Measurements from ENCODE around the gene RING1.

Gene RING1

DNA sequence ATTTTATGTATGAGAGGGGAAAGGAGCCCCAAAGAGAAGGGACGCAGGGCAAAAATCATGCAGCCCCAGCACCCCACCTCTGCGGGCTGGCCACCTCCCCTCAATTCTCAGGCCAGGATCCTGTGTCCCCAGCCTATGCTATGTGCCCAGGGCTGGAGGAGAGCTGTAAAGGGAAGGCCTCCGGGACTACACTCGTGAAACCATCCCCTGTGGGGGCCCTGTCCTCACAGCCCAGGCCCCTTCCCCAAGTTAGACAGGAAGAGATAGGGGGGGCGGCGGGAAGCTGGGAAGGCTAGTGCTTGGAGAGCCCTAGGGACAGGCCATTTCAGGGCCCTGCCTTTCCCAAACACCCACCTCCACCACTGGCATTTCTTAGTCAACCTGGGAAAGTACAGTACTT, 14.7 kb upstream of the RING1 start:
- H3K4me3 ChIP-seq (ENCODE audit: insufficient read depth, low read depth, low read length): no peak overlapping the region
- WGBS, 2 experiments: 62 to 75% methylated on average over 6 of the region's 6 CpGs
- H3K4me1 ChIP-seq (ENCODE audit: control insufficient read depth, insufficient read depth, low read length): peaks cover 12% of the 10 kb centered on the region
- peaks cover 8% of the 10 kb centered on the region for H3K36me3 ChIP-seq (ENCODE audit: control insufficient read depth, insufficient read depth, low read length)
- H3K27ac ChIP-seq (ENCODE audit: insufficient read depth, low read depth, low read length, poor library complexity, severe bottlenecking): no peak overlapping the region
- H3K27me3 ChIP-seq (ENCODE audit: control insufficient read depth, insufficient read depth, low read length, poor library complexity, severe bottlenecking): peaks cover 28% of the 10 kb centered on the region
- no peaks in the 10 kb centered on the region for H3K9me3 ChIP-seq (ENCODE audit: control insufficient read depth, low read length)

DNA sequence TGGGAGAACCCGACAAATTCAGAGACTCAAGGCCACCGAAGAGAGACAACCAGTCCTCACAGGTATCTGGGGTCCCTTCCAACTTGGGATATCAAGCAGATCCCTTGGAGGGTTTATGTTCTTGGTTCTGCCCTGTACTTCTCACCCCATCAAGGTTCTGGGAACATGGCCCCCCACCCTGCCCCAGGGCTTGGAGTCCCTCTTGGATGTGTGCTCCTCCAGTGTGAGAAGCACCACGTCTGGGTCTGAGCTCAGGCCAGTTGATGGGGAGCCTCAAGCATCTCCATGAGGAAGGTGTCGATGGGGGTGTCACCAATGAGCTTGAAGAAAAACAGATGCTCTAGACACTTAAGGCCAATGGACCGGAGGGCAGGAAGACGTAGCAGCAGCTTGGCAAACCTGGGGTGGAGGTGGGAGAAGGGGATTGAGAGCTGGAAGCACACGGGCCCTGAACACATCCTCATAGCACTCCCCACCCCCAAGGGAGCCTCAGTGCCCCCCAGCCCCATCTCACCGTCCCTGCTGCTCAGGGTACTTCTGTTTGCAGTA, 13.8 kb upstream of the RING1 start:
- H3K27me3 ChIP-seq (ENCODE audit: control insufficient read depth, insufficient read depth, low read length, poor library complexity, severe bottlenecking): peaks cover 28% of the 10 kb centered on the region
- H3K9me3 ChIP-seq (ENCODE audit: control insufficient read depth, low read length): no peaks in the 10 kb centered on the region
- 92% methylated on average over 7 to 8 of the region's 8 CpGs for WGBS, 2 experiments
- H3K4me3 ChIP-seq (ENCODE audit: insufficient read depth, low read depth, low read length): no peak overlapping the region
- peaks cover 8% of the 10 kb centered on the region for H3K36me3 ChIP-seq (ENCODE audit: control insufficient read depth, insufficient read depth, low read length)
- peaks cover 12% of the 10 kb centered on the region for H3K4me1 ChIP-seq (ENCODE audit: control insufficient read depth, insufficient read depth, low read length)
- no peak overlapping the region for H3K27ac ChIP-seq (ENCODE audit: insufficient read depth, low read depth, low read length, poor library complexity, severe bottlenecking)

DNA sequence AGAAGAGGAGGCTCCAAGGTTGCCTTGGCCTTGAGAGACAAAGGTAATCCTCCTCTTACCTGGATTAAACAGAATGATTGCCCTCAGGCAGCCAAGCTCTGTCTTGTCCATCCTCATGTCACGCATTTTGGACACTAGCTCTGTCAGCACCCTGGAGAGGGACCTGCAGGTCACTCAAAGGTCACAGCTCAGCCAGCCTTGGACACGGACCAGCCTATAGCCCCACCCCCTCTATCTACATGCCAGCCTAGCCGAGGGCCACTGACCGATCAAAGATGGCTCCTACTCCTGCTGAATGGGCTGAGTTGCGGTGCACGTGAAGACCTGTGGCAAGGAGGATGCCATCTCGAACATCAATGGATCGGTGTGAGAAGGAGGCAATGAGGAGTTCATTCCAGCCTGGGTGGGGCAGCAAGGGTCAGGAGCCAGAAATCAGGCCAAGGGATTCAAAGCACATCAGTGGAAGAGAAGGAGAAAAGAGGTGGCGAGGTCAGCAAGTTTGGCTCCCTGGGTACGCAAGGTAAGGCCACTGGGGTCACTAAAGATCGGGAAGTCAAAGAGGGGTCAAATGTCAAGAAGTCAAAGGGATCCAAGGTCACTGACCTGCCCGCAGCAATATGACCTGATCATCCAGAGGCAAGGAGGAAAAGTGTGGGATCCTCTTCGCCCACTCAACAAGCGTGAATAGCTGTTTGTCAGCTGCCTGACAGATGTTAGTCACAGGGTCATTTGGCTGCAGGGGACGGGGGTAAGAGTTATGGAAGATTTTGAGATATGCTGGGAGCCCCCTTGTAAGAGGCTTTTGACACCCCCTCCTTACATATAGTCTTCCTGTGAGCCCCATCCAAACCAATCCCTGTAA, 12.8 kb upstream of the RING1 start:
- 86 to 91% methylated on average over 14 to 15 of the region's 15 CpGs for WGBS, 2 experiments
- H3K4me1 ChIP-seq (ENCODE audit: control insufficient read depth, insufficient read depth, low read length): peaks cover 12% of the 10 kb centered on the region
- H3K4me3 ChIP-seq (ENCODE audit: insufficient read depth, low read depth, low read length): no peak overlapping the region
- no peaks in the 10 kb centered on the region for H3K9me3 ChIP-seq (ENCODE audit: control insufficient read depth, low read length)
- H3K36me3 ChIP-seq (ENCODE audit: control insufficient read depth, insufficient read depth, low read length): peaks cover 8% of the 10 kb centered on the region
- H3K27me3 ChIP-seq (ENCODE audit: control insufficient read depth, insufficient read depth, low read length, poor library complexity, severe bottlenecking): peaks cover 25% of the 10 kb centered on the region
- no peak overlapping the region for H3K27ac ChIP-seq (ENCODE audit: insufficient read depth, low read depth, low read length, poor library complexity, severe bottlenecking)

DNA sequence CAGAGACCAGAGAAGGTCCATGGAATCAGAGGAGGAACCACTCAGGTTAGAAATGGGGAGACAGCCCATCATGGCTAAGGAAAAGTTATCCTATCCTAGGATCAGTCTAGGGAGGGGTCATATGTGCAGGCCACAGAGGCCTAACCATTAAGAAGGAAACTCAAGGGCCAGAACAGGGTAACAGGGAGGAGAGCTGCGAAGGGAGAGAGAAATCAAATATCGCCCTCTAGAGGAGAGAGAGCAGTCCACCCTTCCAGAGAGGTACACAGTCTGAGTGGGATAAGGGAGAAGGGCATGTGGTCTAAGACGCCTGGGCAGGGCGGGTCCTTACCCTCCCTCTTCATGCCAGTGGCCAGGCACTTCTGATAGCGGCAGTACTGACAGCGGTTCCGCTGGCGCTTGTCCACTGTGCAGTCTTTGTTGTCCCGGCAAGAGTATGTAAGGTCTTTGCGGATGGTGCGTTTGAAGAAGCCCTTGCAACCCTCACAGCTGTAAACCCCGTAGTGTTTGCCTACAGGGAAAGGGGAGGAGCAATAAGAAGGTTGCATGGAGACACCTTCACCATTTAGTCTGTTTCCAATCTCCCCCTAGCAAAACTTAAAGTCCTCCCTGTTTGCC, 10.8 kb upstream of the RING1 start:
- H3K36me3 ChIP-seq (ENCODE audit: control insufficient read depth, insufficient read depth, low read length): peaks cover 14% of the 10 kb centered on the region
- no peak overlapping the region for H3K4me3 ChIP-seq (ENCODE audit: insufficient read depth, low read depth, low read length)
- no peak overlapping the region for H3K27ac ChIP-seq (ENCODE audit: insufficient read depth, low read depth, low read length, poor library complexity, severe bottlenecking)
- no peaks in the 10 kb centered on the region for H3K9me3 ChIP-seq (ENCODE audit: control insufficient read depth, low read length)
- WGBS, 2 experiments: 55 to 57% methylated on average over 12 of the region's 12 CpGs
- peaks cover 7% of the 10 kb centered on the region for H3K4me1 ChIP-seq (ENCODE audit: control insufficient read depth, insufficient read depth, low read length)
- H3K27me3 ChIP-seq (ENCODE audit: control insufficient read depth, insufficient read depth, low read length, poor library complexity, severe bottlenecking): peaks cover 7% of the 10 kb centered on the region

DNA sequence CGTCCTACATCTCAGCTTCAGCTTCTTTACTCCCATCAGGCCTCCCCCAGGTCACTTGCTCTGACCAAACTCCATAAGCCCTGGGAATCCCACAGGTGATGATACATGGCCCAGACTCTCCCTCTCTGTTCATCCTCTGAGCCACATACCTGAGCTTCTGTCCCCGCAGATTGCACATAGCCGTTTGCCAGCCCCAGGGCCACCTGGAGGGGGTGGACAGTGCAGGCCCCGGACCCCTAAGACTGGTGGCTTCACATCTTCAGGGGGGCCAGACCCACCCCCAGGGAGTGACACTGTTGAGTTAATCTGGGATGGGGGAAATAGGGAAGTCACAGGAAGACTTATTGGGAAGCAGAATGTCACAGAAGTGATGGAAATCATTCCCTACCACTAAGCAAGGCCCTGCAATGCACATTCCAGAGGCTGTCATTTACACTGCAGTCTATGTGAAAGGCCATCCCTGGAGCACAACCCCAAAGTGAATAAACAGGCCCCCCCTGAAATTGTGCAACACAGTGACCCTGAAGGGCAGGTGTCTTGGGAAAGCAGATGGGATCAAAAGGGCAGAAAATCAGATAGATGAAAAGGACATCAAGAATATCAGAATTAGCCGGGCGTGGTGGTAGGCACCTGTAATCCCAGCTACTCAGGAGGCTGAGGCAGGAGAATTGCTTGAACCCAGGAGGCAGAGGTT, 10.0 kb upstream of the RING1 start:
- H3K4me1 ChIP-seq (ENCODE audit: control insufficient read depth, insufficient read depth, low read length): peaks cover 7% of the 10 kb centered on the region
- WGBS, 2 experiments: 89 to 92% methylated on average over 6 of the region's 6 CpGs
- no peak overlapping the region for H3K4me3 ChIP-seq (ENCODE audit: insufficient read depth, low read depth, low read length)
- H3K9me3 ChIP-seq (ENCODE audit: control insufficient read depth, low read length): no peaks in the 10 kb centered on the region
- H3K27ac ChIP-seq (ENCODE audit: insufficient read depth, low read depth, low read length, poor library complexity, severe bottlenecking): no peak overlapping the region
- H3K27me3 ChIP-seq (ENCODE audit: control insufficient read depth, insufficient read depth, low read length, poor library complexity, severe bottlenecking): no peaks in the 10 kb centered on the region
- H3K36me3 ChIP-seq (ENCODE audit: control insufficient read depth, insufficient read depth, low read length): peaks cover 22% of the 10 kb centered on the region

DNA sequence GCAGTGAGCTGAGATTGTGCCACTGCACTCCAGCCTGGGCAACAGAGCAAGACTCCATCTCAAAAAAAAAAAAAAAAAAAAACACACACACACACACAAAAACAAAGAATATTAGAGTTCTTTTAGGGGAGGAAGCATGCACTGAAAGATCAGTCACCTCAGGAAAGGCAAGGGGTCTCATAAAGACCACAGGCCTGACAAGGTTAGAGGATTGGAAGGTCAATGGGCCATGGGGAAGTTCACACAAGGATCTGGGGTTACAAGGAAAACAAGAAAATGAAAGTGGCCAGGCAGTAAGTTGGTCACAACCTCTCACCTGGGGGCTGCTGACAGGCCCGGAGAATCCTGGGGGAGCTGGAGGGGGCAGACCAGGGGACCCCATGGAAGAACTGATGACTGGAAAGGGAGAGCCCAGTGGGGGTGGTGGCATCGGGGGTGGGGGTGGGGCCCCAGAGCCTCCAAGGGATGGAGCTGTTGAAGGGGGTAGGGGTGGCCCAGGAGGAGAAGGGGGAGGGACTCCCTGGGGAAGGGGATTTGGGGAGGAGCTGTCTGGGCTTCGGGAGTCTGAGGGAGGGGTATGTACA, 9.4 kb upstream of the RING1 start:
- Histone ChIP-seq H3K9me3 (ENCODE audit: control insufficient read depth, low read length) (no peaks in the 10 kb centered on the region), H3K27ac (ENCODE audit: insufficient read depth, low read depth, low read length, poor library complexity, severe bottlenecking) (no peak overlapping the region), H3K36me3 (ENCODE audit: control insufficient read depth, insufficient read depth, low read length) (peaks cover 26% of the 10 kb centered on the region), H3K4me3 (ENCODE audit: insufficient read depth, low read depth, low read length) (no peak overlapping the region), H3K4me1 (ENCODE audit: control insufficient read depth, insufficient read depth, low read length) (peaks cover 13% of the 10 kb centered on the region), H3K27me3 (ENCODE audit: control insufficient read depth, insufficient read depth, low read length, poor library complexity, severe bottlenecking) (no peaks in the 10 kb centered on the region)
- WGBS, 2 experiments: 45 to 62% methylated on average over 3 of the region's 3 CpGs

DNA sequence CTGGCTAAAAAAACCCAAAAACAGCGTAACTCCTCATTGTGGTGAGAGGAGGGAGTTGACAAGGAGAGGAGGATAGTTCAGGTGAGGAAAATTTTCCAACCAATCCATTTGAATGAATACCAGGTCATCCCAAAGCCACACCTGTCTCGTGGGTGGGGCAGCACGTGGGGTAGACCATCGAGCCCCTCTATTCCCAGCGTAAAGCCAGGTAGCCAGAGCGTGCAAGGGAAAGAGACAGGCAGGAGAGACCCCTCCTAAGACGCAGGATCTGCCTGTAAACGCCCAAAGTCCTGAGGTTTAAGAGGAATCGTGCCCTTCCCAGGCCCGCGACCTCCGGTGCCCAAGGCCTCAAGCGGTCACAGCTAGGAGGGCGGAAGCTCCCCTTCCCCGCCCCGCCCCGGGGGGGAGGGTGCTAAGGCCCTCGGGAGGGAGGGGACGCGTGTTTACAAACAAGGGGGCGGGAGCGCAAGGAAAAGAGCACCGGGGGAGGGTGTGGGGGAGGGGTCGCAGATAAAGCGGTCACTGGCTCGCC, 8.5 kb upstream of the RING1 start:
- Histone ChIP-seq H3K4me3 (ENCODE audit: insufficient read depth, low read depth, low read length) (peak overlapping the region; percentile 95), H3K36me3 (ENCODE audit: control insufficient read depth, insufficient read depth, low read length) (peaks cover 25% of the 10 kb centered on the region), H3K27ac (ENCODE audit: insufficient read depth, low read depth, low read length, poor library complexity, severe bottlenecking) (peak overlapping the region; percentile 95), H3K9me3 (ENCODE audit: control insufficient read depth, low read length) (no peaks in the 10 kb centered on the region), H3K27me3 (ENCODE audit: control insufficient read depth, insufficient read depth, low read length, poor library complexity, severe bottlenecking) (no peaks in the 10 kb centered on the region), H3K4me1 (ENCODE audit: control insufficient read depth, insufficient read depth, low read length) (peaks cover 16% of the 10 kb centered on the region)
- 1% methylated on average over 25 of the region's 26 CpGs for WGBS, 2 experiments

DNA sequence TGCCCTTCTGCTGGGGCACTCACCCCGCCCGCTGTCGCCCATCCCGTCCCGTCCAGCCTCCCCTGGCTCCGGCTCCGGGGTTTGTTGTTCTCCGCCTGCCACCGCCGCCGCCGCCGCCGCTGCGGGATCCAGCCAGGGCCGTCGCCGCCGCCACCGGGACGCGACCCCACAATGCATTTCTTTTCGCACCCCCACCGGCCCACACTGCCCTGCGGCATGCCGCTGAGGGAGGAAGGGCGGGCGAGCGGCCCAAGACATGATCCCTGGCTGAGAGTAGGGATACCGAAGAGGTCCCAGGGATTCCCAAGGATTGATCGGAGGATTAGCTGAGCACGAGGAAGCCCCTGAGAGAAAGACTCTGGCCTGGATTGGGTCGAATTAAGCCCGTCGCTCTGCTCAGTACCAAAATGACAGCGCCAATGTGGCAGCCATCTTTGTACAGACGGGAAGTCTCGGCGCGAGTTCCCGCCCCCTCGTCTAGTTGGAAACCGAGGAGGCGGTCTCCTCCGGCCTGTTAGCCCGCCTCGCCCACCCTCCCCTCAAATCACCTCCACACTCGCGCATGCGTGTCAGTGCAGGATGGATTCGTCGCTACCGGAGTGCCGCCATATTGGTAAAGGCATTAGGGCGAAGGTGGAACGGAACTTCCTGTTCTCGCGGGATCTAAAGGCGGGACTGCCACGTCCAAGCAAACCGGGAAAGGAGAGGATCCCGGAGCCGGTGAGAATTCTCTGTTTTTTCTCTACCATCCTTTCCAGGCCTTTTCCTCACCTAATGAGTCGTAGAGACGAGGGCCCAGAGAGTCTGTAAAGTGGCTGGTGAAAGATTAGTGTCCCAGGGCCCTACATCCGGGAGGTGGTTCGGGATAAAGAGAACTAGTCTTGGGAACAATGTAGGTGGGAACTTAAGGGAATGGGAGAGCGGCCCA, 7.8 kb upstream of the RING1 start, which contains the start of the genes RXRB and SLC39A7:
RXRB (minus strand) TSS at position 447 of the 928 bp plus-strand sequence; CDS start at position 258, 189 bp downstream.
SLC39A7 (plus strand) TSS at position 649 of the 928 bp plus-strand sequence. CDS start 379 bp downstream, outside the sequence.
- Histone ChIP-seq H3K27me3 (ENCODE audit: control insufficient read depth, insufficient read depth, low read length, poor library complexity, severe bottlenecking) (peaks cover 3% of the 10 kb centered on the region), H3K36me3 (ENCODE audit: control insufficient read depth, insufficient read depth, low read length) (peaks cover 24% of the 10 kb centered on the region), H3K27ac (ENCODE audit: insufficient read depth, low read depth, low read length, poor library complexity, severe bottlenecking) (peak within 1 kb of the TSS; percentile 95), H3K4me1 (ENCODE audit: control insufficient read depth, insufficient read depth, low read length) (peaks cover 22% of the 10 kb centered on the region), H3K9me3 (ENCODE audit: control insufficient read depth, low read length) (no peaks in the 10 kb centered on the region), H3K4me3 (ENCODE audit: insufficient read depth, low read depth, low read length) (peak within 1 kb of the TSS; percentile 95)
- WGBS, 2 experiments: 0% methylated on average over 68 of the region's 68 CpGs

DNA sequence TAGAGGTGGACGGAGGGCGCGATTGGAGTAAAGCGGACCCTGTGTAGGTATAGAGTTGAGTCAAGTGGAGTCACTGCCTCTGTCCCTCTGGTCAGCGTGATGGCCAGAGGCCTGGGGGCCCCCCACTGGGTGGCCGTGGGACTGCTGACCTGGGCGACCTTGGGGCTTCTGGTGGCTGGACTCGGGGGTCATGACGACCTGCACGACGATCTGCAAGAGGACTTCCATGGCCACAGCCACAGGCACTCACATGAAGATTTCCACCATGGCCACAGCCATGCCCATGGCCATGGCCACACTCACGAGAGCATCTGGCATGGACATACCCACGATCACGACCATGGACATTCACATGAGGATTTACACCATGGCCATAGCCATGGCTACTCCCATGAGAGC, 7.2 kb upstream of the RING1 start:
- Histone ChIP-seq H3K4me3 (ENCODE audit: insufficient read depth, low read depth, low read length) (peak overlapping the region; percentile 95), H3K9me3 (ENCODE audit: control insufficient read depth, low read length) (no peaks in the 10 kb centered on the region)
- WGBS, 2 experiments: 6 to 7% methylated on average over 14 of the region's 14 CpGs

More for the DNA sequence above, 7.2 kb upstream of the RING1 start:
- H3K36me3 ChIP-seq (ENCODE audit: control insufficient read depth, insufficient read depth, low read length): peaks cover 19% of the 10 kb centered on the region
- peaks cover 28% of the 10 kb centered on the region for H3K4me1 ChIP-seq (ENCODE audit: control insufficient read depth, insufficient read depth, low read length)
- peak overlapping the region; percentile 95 for H3K27ac ChIP-seq (ENCODE audit: insufficient read depth, low read depth, low read length, poor library complexity, severe bottlenecking)
- peaks cover 8% of the 10 kb centered on the region for H3K27me3 ChIP-seq (ENCODE audit: control insufficient read depth, insufficient read depth, low read length, poor library complexity, severe bottlenecking)
